Measurements from ENCODE around the gene CNOT6.
A peak's percentile ranks its signal among the peaks of the same experiment; 100 is the strongest.
"Not testable (repeated sequence)": the region's sequence is repeated elsewhere in the genome, so short reads cannot be mapped to it uniquely, and the experiment has no call there.

The CNOT6 gene

GRCh38 chr5:180494060-180494509 is at the start of gene CNOT6:
Gene CNOT6, plus strand, starts transcription at chr5:180494379. Its CDS starts 34,898 bp downstream, at chr5:180529277.
- DNase-seq, result peak; percentile 76 to 83

GRCh38 chr5:180454752-180455151 is 39.4 kb upstream of the CNOT6 start:
- DNase-seq, result no peak

- no peak for DNase-seq
Observed at GRCh38 chr5:180455872-180456271, 38.3 kb upstream of the CNOT6 start.

- no peak for DNase-seq
Observed at GRCh38 chr5:180456792-180457191, 37.4 kb upstream of the CNOT6 start.

- DNase-seq, result not testable (repeated sequence)
Observed at GRCh38 chr5:180458852-180459673, 35.1 kb upstream of the CNOT6 start.

GRCh38 chr5:180459674-180460142 is 34.5 kb upstream of the CNOT6 start:
- not testable (repeated sequence) for DNase-seq

DNA sequence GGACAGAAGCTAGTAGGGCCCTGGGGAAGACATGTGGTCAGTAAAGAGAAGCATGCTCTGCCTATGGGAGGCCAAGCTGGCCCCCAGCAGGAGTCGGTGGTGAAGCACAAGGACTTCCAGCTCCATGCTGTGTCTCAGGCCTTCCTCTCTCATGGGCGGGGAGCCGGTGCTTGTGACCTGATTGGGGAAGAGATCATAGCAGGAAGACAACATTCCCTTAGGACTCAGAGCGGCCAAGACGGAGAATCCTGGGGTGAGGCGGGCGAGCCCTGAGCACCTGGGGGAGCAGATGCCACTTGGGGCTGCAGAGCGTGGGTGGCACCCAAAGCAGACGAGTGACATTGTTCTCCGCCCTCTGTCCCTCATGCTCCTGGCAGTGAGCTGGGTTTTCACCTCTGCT is 33.3 kb upstream of the CNOT6 start:
- DNase-seq, result no peak

GRCh38 chr5:180461303-180461702 is 32.9 kb upstream of the CNOT6 start:
- DNase-seq, result no peak

GRCh38 chr5:180463216-180463900 is 30.8 kb upstream of the CNOT6 start:
- DNase-seq, result no peak

GRCh38 chr5:180463916-180464602 is 30.1 kb upstream of the CNOT6 start:
- no peak for DNase-seq

GRCh38 chr5:180464603-180464970 is 29.6 kb upstream of the CNOT6 start:
- DNase-seq, result no peak

DNA sequence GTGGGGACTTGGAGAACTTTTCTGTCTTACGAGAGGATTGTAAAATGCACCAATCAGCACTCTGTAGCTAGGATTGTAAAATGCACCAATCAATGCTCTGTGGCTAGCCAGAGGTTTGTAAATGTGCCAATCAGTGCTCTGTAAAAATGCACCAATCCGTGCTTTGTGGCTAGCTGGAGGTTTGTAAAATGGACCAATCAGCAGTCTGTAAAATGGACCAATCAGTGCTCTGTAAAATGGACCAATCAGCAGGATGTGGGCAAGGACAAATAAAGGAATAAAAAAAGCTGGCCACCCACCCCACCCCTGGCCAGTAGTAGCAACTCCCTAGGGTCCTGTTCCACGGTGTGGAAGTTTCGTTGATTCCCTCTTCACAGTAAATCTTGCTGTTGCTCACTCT is 29.1 kb upstream of the CNOT6 start:
- DNase-seq, result not testable (repeated sequence)

DNA sequence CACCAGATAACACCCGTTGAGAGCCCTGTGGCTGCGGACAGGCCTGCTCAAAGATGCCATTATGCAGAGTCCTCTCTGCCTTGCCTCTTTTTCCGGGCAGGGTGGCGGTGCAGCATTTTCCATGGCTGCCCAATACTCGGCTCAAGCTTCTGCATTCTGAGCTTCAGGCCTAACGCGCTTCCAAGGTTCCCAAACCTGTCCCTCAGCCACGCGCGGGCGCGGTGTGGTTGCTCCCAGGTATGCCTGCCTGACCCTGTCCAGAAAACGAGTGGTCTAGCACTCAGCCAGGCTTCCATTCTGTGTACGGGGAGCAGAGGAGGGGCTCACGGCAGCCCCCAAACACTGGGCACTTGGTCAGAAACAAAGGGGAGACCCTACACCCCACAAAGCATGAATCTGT is 27.9 kb upstream of the CNOT6 start:
- no peak for DNase-seq

DNA sequence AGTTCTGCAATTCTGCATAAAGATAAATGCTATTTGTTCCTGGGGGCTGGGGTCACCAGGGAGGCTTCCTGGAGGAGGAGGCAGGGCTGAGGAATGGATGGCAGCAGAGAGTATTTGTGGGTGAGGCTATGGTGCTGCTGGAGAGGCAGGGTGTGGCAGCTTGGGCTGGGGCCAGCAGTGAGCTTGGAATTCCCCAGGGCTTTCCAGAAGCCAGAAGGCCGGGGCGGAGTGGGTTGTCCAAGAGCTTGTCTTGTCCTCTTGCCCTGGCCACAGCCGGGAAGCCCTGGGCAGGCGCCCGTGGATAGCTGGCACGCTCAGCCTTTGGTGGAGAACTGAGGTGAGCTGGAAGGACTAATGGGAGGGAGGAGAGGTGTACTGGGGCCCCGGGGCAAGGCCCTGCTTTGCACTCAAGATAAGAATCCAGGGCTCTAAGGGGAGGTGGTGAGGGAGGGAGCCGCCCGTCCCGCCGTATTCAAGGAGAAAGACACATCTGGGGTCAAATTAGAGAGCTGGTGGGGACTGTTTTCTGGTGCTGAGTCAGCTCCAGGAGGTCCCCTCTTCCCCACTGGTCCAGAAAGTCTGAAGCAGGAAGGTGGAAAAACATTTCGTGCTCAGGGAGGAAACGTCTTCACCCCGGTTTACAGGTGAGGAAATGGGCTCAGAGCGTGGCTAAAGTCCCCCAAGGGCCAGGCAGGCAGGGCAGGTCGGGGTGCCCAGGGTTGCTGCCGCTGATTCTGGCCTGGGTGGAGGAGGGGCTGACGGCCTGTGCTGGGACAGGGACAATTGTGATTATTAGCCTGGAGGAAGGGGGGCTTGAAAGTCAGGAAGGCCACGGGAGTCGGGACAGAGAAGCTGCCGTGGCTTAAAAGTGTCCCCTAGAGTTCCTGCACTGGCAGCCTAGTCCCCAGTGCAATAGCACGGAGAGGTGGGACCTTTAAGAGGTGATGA is 26.9 kb upstream of the CNOT6 start:
- no peak for DNase-seq

DNA sequence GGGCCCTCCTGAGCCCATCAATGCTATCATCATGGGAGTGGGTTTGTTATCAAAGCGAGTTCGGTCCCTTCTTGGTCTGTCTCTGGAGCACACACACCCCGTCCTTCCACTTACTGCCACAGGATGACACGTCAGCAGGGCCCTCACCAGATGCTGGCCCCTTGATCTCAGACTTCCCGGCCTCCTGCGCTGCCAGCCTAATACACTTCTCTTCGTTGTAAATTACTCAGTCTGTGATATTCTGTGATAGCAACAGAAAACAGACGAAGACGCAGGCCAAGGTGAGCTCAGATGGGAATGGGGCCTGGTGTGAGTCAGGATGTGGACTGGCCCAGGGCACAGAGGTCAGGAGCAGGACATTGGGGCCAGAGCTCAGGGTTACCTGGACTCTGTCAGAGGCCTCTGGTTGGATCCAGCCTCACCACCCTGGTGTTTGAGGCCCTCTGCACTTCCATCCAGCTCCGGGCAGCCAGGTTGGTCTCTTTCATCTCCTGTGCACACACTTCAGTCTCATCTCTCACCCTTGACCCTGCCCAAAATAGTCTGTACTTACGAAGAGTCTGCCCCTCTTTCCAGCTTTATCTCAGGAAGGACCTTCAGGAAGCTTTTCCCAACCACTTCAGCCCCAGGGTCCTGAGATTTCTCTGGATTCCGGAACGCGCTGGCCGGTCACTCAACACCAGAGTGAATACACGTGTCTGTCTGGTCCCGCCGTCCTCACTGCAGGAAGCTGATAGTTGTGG is 26.0 kb upstream of the CNOT6 start:
- no peak for DNase-seq

DNA sequence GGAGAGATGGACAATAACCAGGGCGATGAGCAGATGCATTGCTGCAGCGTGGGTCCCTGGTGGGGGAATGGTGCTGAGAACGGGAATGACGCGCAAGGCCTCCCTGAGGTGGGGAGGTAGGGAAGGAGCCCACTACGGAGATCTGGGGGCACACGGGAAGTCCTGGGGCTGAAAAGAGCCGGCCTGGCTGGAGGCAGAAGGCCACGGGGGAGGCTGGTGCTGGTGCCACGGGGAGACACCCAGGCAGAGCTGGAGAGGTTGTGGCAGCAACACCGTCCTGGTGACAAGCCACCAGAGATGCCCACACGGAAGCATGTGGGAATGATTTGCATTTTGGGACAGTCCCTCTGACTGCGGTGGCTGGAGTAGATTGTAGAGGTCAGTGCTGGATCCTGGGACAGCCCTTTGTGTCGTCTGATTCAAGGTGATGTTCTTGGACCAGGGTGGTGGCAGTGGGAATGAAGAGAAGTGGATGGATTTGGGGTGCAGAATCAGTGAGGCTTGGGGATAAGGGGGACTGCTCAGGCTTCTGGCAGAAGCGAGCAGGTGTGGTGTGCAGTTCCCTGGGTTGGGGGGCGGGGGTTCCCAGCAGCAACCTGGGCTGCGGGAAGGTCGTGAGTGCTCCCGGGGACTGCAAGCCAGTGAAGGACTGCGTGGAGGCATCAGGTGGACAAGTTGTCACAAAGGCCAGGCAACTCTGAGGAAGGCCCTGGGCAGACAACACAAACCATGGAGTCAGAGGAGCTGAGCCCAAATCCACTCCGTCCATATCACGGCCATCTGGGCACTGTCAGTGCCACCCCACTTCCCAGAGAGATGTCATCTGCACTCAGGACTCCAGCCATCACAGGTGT is 25.2 kb upstream of the CNOT6 start:
- no peak for DNase-seq

DNA sequence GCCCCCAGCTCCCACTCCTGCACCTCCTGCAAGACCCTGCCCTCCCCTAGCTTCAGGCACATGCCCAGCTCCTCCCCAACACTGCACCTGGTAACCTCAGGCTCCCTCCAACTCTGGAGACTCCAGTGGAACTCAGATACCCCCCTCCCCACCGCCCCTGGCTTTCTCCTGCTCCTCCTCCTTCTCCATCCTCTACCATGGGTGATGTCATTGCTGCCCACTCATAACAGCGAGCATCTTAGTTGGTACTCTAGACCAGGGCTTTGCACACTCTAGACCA is 24.7 kb upstream of the CNOT6 start:
- no peak for DNase-seq

DNA sequence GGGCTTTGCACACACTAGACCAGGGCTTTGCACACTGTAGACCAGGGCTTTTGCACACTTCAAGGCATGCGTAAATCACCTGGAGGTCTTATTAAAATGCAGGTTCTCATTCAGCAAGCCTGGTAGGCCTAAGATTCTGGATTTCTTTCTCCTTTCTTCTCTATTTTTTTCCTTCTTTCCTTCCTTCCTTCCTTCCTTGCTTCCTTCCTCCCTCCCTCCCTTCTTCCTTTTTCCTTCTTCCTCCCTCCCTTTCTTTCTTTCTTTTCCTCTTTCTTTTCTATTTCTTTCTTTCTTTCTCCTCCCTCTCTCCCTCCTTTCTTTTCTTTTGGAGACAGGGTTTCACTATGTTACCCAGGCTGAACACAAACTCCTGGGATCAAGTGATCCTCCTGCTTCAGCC is 24.3 kb upstream of the CNOT6 start:
- no peak for DNase-seq

DNA sequence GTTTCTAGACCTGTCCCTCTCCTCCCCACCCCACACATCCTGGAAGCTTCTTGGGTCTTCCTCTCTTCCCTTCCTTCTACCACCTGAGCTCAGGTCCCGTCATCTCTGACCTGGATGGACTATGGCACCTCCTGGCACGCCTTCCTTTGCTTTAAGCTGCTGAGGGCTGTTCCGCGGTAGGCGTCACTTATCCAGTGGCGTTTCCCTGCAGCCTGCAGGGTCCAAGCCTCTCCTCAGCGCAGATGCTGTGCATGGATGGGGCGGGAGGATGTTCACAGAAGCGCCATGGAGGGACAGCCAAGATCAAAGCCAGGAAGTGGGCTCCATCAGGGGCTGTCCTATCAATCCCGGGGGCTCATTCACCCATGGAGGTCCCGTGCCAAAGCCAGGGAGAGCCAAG is 23.8 kb upstream of the CNOT6 start:
- no peak for DNase-seq

- DNase-seq, result peak in 1 of 2 experiments; percentile 16
Observed at GRCh38 chr5:180470966-180471582, 23.1 kb upstream of the CNOT6 start.
